Measurements from ENCODE around the gene DGKZ.

- TF ChIP-seq TOE1 (CRISPR knock-in tag; IDR thresholded peaks at IDR 0.05) (no peak), GABPA (IDR thresholded peaks at IDR 0.05; ENCODE audit: low read depth, low read length) (no peak), GABPA (CRISPR knock-in tag; IDR thresholded peaks at IDR 0.05; ENCODE audit: low read depth) (no peak), ZMAT3 (CRISPR knock-in tag; conservative IDR thresholded peaks at IDR 0.05) (no peak), ZNF121 (CRISPR knock-in tag; IDR thresholded peaks at IDR 0.05) (no peak), MBD4 (IDR thresholded peaks at IDR 0.05; ENCODE audit: borderline replicate concordance, low read length) (no peak), HDAC6 (IDR thresholded peaks at IDR 0.05; ENCODE audit: low read depth, low read length) (no peak), PRMT3 (CRISPR knock-in tag; IDR thresholded peaks at IDR 0.05; ENCODE audit: borderline replicate concordance, low read depth) (no peak), ATF6 (CRISPR knock-in tag; conservative IDR thresholded peaks at IDR 0.05) (no peak), JUN (CRISPR knock-in tag; IDR thresholded peaks at IDR 0.05) (no peak)
Measured at GRCh38 chr11:46338988-46339666, 8.1 kb upstream of the DGKZ start.

All from HepG2 (cell line).